GM11168 (cell line): ENCODE results near the gene PERM1.
"Not testable (repeated sequence)": the region's sequence is repeated elsewhere in the genome, so short reads cannot be mapped to it uniquely, and the experiment has no call there.

Source experiments
- in situ Hi-C: fragments of 300-500 bp; cut with MboI; formaldehyde crosslinking; loops from one replicate; pipeline ENCODE4 v1.12.0; 2022; ENCODE audit warnings: low sequenced_read_pairs; ENCODE audit not compliant: unreplicated experiment

Gene PERM1, protein sequence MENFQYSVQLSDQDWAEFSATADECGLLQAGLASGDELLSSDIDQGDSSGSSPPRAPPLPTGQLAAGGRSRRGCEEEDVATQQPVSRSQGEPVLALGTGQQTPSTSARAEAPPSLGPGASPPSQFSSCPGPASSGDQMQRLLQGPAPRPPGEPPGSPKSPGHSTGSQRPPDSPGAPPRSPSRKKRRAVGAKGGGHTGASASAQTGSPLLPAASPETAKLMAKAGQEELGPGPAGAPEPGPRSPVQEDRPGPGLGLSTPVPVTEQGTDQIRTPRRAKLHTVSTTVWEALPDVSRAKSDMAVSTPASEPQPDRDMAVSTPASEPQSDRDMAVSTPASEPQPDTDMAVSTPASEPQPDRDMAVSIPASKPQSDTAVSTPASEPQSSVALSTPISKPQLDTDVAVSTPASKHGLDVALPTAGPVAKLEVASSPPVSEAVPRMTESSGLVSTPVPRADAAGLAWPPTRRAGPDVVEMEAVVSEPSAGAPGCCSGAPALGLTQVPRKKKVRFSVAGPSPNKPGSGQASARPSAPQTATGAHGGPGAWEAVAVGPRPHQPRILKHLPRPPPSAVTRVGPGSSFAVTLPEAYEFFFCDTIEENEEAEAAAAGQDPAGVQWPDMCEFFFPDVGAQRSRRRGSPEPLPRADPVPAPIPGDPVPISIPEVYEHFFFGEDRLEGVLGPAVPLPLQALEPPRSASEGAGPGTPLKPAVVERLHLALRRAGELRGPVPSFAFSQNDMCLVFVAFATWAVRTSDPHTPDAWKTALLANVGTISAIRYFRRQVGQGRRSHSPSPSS

DNA sequence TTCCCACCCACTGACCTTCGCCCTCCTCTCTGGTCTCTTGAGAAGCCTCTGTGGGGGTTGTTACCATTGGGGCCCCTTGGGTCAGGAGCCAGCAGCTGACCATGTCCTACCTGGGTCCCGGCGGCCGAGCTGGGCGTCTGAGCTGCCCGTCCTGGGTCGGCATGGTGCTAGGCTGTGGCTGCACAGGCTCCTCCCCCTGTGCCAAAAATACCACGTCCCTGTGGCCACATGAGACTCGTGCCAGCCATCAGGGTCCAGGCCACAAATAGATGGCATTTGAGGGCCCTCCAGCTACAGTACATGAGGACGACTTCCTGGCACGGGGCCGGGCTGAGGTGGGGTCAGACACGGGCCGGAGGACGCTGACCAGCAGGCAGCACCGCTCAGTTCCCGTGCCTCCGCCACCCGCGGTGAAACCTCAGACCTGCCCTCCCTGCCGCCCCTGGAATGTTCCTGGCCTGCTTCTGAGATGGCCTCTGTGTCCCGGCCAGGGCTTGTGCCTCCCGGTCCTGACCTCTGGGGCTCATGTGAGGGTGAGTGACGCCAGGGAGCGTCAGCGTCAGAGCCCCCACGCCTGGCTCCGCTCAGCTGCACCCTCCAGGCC, at the start of gene PERM1:
Gene PERM1, minus strand, starts transcription at position 139 of the 604 bp plus-strand sequence. CDS start 1,064 bp downstream, outside the sequence.
- in situ Hi-C loops, result no loop called here

DNA sequence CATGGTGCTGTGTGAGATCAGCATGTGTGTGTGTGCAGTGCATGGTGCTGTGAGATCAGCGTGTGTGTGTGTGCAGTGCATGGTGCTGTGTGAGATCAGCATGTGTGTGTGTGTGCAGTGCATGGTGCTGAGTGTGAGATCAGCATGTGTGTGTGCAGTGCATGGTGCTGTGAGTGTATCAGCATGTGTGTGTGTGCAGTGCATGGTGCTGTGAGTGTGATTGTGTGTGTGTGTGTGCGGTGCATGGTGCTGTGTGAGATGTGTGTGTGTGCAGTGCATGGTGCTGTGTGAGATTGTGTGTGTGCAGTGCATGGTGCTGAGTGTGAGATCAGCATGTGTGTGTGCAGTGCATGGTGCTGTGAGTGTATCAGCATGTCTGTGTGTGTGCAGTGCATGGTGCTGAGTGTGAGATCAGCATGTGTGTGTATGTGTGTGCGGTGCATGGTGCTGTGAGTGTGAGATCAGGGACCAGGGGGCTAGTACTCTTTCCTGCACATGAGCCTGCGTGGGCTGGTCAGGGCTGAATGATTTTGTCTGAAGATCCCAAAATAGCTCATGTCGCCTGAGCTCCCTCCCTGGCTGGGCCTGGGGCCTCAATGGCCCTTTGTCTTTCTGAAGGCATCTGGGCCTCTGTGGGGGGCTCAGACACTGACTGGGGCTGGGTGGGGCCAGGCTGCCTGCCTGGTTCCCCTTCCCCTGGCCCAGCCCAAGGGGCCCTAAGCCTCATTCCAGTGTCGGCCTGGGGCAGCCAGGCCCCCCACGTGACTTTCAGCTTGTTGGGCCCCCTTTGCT, 49.2 kb upstream of the PERM1 start:
- in situ Hi-C loops, result not testable (repeated sequence)

DNA sequence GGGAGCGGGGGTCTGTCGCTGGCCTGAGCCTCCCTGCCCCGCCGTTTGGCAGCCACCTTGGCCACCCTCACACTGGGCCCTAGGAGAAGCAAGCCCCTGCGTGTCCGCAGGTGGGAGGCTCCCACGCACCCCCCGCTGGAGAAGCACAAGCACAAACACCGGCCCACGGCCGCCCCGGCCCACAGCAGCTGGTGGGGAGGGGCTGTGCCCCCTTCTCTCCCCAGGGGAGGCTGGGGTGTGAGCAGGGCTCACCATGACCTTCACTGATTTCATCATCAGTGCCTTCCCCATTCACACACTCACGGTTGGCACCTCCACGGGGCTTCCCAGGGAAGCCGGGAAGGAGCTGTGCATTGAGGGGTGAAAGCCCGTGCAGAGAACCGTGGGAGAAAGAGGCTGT, 45.9 kb upstream of the PERM1 start:
- in situ Hi-C loops, result no loop called here

DNA sequence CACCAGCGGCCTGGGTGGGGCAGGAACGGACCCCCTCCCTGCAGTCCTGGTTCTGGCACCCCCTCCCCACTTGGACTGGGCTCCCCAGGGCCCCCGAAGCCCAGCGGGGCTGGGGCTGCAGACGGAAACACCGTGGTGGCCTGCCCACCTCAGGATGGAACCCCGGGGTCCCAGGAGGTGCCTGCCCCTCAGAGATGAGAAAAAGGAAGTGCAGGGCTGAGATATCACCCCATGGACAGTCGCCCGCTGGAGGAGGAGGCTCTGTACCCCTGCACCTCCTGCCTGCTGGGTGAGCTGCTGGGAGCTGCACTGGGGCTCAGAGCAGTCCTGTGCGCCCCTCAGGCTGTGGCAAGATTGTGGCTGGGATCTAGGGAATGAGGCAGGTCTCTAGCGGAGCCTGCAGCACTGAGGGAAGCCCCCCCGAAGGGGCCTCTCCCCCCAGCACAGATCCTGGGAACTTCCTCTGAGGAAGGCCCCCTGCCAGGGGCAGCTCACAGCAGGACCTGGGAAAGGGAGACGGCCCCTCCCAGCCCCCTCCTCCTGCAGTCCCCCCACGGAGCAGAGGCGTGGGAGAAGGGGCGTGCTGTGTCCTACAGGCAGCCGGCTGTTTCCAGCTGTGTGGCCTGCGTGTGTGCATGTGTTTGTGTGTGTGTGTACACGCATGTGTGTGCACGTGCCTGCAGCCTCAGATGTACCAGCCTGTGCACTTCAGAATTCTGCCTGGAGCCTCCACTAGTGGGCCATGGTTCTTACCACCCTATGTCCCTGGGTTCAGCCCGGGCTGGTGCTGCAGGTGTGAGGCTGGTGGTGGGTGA, 44.9 kb upstream of the PERM1 start:
- in situ Hi-C loops, result no loop called here

DNA sequence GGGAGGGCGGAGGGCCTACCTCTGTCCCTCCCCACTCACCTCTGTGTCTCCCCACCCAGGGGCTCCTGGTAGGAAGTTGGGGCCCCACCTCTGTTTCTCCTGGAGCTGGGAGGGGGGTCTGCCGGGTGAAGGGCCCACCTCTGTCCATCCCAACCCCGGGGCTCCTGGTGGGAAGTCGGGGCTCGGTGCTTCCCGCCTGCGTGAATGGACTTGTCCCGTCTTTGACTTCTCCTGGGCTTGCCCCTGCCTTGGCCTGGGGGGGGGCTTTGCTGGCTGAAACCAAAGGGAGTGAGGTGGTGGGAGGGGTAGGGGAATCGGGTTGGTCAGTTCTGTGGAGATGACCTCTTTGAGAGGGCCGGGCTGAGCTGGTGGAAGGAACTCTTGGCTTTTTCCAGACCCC, 43.8 kb upstream of the PERM1 start:
- in situ Hi-C loops, result no loop called here

DNA sequence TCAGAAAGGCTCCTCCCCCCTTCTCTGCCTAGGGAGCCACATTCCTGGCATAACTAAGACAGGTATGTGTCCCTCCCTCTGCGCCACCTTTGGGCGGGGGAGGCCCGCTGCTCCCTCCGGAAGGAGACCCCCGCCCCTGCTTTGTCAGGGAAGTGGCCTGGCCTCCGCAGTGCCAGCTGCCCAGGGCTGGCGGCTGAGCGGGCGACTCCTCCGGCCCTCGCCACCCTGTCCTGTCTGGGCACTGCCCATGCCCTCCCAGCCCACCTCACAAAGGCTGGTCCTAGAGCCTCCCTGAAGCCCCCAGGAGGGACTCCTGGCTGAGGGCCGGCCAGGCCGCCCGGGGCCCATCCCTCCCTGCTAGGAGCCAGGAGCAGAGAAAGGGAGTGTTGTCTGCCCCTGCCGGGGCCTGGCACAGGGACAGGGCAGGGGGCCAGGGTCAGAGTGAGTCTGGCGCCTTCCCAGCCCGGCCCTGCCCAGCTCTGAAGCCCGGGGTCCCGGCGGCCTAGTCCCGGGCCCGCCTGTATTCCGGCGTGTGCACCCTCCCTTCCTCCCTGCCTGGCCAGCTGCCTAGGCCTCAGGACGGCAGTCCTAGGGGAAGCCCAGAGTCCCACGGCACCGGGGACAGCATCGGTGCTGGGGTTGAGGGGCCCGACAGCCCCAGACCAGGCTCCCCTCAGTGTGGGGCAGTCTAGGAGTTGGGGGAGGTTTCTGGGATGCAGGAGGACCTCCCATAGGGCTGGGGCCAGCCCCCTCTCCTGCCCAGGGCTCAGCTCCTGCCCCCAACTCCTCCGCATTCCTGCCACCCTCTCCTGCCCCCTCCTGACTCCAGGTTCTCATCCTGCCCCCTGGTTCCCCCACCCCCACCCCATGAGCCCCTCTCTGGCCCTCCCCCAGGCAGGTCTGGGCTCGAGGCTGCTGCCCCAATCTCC, 43.1 kb upstream of the PERM1 start:
- in situ Hi-C loops, result no loop called here

DNA sequence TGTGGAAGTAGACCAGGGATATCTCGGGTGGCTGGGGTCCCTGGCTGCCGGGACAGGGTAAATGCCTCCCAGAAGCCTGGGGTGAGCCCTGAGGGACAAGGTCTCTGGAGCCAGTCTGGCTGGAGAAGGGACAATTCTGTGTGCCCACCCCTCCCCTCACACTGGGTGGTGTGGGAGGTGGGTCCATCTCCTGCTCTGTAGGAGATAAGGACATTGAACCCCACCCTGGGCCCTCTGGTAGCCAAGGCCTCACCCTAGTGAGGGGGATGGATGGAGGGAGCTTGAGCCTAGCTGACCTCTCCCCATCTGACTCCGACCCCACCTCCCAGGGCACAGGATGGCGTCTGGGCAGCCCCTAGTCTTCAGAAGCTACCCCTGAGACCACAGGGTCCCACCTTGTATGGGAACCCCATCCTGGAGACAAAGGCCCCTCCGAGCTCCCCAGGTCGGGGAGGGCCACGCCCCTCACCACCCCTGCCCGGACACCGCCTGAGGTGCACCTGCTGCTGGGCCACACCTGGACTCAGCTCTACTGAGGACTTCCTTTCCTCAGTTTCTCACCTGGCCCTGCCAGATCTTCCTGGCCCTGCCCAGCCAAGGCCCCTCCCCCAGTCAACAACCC, 42.4 kb upstream of the PERM1 start:
- in situ Hi-C loops, result no loop called here

DNA sequence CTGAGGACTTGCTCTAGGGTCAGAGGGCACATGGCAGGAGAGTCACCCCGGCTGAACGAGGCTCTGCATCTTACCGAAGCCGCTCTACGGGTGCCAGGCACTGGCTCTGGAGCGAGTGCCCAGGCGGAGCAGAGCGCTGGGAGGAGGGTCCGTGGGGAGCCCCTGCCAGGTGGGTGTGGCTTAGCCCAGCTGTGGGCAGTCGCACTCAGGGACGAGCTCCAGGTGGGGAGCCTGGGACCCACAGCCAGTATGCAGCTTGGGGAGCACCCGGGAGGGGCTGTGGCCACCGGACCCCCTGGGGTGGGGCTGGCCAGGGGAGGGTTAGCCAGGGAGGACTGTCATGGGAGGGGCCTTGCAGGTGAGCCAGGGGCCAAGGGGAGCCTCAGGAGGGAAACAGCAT, 41.8 kb upstream of the PERM1 start:
- in situ Hi-C loops, result no loop called here

DNA sequence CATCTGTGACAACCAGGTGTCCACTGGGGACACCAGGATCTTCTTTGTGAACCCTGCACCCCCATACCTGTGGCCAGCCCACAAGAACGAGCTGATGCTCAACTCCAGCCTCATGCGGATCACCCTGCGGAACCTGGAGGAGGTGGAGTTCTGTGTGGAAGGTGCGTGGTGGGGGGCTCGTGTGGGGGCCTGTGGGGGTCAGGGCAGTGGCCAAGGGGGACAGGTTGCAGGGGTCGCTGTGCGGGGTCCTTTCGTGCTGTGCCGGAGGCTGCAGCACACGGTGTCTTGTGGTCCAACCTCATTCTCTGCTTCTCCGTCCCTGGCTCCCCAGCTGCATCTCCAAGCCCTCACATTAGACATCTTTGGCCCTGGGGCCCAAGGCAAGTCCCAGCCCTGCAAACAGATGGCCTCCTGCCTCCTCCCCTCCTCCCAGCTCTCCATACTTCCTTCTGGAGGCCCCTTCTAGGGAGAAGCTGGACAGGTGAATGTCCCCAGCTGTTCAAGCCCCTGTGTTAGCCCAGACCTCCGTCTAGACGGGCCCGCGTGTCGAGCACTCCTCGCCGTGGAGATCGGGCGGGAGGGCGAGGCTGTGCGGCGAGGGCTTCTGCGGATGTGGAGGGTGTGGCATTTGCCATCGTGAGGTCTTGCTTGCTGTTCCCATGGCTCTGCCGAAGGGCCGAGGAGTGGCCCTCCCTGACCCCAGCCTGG, 40.6 kb upstream of the PERM1 start:
- in situ Hi-C loops, result no loop called here

DNA sequence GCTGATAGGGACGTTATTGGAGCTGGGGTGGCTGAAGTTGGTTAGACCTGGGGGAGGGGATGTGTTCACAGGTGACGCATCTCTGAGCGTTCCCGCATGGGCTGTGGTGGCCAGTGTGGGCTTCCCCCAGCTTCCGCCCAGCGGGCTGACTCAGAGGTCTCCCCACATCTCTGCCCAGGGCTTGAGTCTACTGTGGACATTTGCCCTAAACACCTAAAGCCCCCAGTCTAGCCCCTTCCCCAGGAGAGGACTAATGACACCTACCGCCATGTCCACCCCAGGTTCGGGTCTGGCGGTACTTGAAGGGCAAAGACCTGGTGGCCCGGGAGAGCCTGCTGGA, 40.0 kb upstream of the PERM1 start:
- in situ Hi-C loops, result no loop called here

DNA sequence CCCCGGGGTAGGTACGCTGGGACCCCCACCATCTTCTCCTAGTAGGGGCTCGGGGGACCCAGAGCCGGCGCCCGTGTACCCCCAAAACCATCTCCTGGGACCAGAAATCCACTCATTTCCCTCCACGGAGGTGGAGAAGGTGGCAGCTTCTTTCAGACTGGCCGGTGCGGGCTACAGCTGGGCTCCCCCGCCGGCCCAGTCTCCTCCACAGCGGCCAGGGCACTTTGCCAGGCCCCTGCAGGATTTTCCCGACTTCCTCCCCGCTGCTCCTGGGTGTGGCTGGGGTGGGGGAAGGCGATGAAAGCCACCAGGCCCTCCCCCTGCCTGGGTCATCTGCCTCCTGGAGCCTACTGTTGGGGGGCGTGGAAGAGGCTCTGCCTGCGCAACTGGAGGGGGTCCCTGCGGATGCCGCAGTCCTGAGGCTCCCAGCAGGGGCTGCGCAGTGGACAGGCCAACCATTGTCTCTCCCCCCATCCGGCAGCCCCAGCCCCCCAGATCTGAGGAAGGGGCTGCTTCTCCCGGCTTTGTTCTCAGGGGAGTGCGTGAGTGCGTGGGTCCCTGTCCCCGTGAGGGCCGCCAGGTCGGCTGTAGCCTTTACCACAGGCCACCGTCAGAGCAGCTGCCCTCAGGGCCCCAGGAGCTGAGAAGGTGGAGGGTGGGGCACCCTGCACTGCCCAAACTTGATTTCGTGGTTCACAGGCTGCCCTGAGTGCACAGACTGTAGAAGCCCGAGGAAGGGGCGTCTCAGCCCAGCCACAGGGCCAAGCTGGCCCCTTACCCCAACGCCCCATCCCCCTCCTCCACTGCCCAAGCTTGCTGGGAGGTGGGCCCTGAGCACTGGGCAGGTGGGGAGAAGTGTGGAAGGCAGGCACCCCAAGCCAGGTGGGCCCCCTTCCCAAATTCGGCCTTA, 39.4 kb upstream of the PERM1 start:
- in situ Hi-C loops, result no loop called here

DNA sequence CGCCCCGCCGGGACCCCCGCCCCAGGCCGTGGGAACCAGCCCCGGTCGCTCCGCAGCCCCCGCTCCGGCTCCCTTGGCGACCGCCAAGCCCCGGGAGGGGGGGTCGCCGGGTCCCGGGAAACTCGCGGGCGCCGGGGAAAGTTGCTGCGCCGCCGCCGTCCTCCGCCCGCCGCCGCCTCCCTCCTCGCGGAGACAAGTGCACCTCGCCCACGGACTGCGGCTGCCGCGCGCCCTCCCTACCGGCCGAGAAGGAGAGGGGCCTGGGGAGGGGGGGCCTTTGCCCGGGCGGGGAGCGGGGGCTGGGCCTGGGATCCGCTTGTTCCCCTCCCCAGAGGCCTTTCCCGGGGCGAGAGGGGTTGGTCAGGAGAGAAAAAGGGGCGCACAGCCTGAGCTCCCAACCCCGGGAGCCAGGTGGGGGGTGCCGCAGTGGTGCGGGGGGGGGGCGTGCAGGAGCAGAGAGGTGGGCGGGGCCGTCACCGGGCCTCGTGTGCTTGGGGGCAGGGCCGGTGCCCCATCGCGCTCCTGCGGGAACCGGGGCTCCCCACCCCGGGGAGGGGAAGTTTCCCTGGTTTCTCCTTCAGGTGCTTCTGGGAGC, 38.6 kb upstream of the PERM1 start:
- in situ Hi-C loops, result no loop called here

DNA sequence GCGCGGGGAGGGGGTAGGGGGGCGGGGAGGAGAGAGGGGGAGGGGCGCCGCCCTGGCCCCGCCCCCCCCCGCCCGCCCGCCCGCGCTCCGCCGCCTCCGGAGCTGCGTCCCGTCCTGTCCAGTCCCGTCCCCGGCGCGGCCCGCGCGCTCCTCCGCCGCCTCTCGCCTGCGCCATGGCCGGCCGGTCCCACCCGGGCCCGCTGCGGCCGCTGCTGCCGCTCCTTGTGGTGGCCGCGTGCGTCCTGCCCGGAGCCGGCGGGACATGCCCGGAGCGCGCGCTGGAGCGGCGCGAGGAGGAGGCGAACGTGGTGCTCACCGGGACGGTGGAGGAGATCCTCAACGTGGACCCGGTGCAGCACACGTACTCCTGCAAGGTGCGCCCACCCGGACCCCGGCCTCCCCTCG, 38.1 kb upstream of the PERM1 start, which contains the start of gene AGRN:
Gene AGRN, plus strand, starts transcription at position 121 of the 405 bp plus-strand sequence. Its CDS starts 53 bp downstream, at position 174.
- in situ Hi-C loops, result no loop called here

DNA sequence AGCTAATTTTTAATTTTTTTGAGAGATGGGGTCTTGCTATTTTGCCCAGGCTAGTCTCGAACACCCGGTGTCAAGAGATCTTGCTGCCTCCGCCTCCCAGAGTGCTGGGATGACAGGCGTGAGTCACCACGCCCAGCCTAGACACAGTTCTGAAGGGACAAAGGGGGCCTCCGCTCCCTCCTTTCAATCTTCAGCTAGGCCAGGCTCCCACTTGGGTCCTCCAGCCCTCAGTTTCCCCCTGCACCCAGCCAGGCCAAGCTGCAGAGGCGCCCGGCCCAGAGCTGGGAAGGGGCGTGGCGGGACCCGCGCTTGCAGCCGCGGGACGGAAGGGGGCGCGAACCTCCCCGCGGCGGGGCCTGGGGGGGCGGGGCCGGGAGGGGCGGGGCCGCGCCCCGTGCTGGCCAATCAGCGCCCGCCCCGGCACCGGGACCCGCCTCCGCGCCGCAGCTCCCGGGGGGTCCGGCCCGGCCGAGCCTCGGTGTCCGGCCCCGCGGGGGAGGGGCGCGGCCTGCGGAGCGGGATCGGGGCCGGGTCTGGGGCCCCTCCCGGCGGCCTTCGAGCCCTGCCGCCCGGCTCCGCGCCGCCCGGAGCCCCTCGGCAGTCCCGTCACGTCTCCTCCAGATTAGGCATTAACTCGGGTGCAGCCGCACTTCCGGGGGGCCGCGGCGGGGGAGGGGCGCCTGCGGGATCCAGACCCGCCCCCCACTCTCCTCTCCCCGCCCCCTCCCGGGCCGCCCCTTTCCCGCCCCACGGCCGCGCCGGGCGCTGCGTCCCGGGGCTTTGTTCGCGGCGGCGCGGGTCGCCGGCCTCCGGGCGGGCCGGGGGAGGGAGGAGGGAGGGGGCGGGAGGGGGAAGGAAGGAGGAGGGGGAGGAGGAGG, 37.5 kb upstream of the PERM1 start:
- in situ Hi-C loops, result no loop called here

DNA sequence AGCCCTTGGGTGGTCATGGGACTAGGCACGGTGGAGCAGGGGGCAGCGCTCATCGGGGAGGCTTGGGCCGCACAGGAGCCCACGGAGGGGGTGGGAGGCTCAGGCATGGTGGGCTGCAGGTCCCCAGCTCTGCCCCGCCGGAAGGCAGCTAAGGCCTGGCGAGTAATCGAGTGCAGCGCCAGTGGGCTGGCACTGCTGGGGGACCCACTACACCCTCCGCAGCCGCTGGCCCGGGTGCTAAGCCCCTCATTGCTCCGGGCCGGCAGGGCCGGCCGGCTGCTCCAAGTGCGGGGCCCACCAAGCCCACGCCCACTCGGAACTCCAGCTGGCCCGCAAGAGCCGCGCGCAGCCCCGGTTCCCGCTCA, 36.4 kb upstream of the PERM1 start:
- in situ Hi-C loops, result not testable (repeated sequence)
